Renal cortex interstitium (tissue), 11 donors: ENCODE data around the gene FOXRED2. TPM values are rescaled to one million over a fixed set of nuclear protein-coding genes. Genes with fewer than 3 reads are reported as not detected.
"Not testable (repeated sequence)": the region's sequence is repeated elsewhere in the genome, so short reads cannot be mapped to it uniquely, and the experiment has no call there.

Experiments
- DNase-seq, 11 donors: peaks; one replicate each; pipeline ENCODE4 v3.0.0-alpha.2; 2013; ENCODE audit warnings: low read depth in 9 of 11, low spot score in 4 of 11; ENCODE audit errors: extremely low read depth in 1 of 11
- polyA plus RNA-seq, 3 donors: library from polyadenylated mRNA; unstranded; fragments of 120-200 nt; gene quantifications; one replicate each; pipeline ENCODE4 v1.2.1, GENCODE V29; 2013; ENCODE audit not compliant: insufficient read length in 3 of 3

FOXRED2 gene
- polyA plus RNA-seq, 3 donors = 23.4 to 29.7 (median 26.2) TPM

GRCh38 chr22:36528795-36529751, 22.2 kb upstream of the FOXRED2 start, which contains the start of gene EIF3D:
Gene EIF3D, minus strand, starts transcription at chr22:36529166. Its CDS starts 3,045 bp downstream, at chr22:36526121.
- peak; percentile 96 to 99 (median 98) for DNase-seq

DNA sequence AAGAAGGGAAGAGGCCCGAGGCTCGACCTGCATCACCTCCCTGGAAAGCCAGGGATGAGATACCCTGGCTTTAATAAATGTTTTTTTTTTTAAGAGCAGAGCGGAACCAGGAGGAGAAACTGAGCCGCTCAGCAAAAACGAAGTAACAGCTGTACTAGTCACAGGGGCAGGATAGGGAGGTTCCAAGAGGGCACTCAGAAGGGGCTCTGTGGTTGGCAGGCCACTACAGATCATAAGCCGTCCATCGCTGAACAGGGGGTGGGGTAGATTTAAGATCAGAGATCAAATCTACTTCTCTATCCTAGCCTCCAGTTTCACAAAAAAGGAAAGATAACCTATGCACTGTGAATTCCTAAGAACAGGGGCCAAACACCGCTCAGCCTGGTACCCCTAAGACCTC, 21.5 kb upstream of the FOXRED2 start:
- DNase-seq = no peak

- no peak for DNase-seq
Measured at GRCh38 chr22:36522662-36523061, 15.8 kb upstream of the FOXRED2 start.

DNA sequence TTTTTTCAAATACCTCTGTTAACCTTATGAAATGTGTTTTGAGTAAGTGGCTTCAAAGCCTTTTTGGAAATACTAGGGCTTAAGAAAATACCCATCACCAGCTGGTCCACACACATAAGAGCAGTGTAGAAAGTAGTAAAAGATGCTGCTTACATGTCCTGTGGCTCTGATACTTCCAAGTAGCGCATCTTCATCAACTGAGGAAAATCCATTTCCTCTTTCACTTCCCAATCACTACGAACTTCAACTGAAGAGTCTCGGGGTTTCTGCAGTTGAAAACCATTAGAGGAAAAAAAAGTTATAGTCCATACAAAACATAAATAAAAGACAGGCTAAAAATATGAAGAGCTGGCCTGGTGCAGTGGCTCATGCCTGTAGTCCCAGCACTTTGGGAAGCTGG, 13.6 kb upstream of the FOXRED2 start:
- DNase-seq = no peak

- not testable (repeated sequence) for DNase-seq
Measured at GRCh38 chr22:36519906-36520305, 13.1 kb upstream of the FOXRED2 start.

GRCh38 chr22:36514766-36515165, 7.9 kb upstream of the FOXRED2 start:
- DNase-seq = no peak

- no peak for DNase-seq
Measured at GRCh38 chr22:36512991-36513390, 6.2 kb upstream of the FOXRED2 start.

DNA sequence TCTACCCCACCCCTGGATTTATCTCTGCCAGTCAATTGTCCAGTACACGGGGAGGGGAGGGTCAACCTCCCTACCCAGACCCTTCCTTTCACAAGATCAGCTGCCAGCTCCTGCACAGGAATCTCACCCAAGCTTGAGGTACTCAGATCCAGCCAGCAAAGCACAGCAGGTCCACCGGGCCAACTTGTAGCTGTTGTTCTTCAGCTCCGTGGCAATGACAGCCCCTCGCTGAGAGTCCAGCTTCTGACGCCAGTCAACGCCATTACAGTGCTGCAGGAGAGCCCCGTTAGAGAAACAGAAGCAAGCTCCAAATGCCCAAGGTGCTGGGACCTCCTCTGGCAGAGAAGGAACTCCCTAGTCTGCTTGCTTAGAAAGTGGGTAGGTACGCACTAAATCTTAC, 5.5 kb upstream of the FOXRED2 start:
- no peak for DNase-seq

DNA sequence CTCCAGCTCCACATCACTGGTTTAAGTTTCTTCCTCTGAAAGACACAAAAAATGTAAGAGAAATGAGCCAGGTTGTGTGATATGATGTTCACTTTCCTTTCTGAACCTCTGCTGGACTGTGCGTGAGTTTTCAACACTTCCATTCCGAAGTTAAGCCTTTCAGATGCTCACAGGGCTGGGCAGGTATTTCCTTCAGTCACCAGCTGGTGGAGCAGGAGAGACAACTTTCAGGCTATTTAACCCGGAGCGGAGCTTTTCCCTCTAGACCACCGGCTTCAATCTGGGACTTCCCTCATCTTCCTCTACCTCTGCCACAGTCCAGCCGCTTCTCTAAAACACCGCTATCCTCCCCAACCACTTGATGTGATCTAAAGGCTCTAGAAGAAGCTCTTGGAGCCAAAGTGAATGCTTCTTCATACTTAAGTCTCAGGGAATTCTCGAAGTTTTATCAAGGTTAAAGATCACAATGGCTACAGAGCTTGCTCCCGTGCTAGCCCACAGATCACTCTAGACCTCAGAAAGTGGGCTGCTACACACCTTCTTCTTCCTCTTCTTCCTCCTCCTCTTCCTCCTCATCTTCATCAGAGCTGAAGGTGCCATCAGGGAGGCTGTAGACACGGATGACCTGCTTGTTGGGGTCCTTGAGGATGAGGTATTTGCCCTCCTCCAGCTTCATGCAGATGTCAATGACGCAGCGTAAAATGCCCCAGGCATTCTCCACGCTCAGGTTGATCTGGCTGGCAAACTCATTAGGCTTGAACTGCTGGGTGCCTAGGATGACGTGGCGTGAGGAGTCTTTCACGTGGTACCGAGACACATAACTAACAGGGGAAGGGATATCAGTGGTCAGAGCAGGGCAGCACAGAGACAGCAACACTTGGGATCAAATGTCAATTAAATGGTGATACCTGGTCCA, 4.4 kb upstream of the FOXRED2 start:
- DNase-seq = peak in 5 of 11 donors; percentile 23 to 47 (median 38)

GRCh38 chr22:36510384-36510783, 3.5 kb upstream of the FOXRED2 start:
- DNase-seq = no peak

DNA sequence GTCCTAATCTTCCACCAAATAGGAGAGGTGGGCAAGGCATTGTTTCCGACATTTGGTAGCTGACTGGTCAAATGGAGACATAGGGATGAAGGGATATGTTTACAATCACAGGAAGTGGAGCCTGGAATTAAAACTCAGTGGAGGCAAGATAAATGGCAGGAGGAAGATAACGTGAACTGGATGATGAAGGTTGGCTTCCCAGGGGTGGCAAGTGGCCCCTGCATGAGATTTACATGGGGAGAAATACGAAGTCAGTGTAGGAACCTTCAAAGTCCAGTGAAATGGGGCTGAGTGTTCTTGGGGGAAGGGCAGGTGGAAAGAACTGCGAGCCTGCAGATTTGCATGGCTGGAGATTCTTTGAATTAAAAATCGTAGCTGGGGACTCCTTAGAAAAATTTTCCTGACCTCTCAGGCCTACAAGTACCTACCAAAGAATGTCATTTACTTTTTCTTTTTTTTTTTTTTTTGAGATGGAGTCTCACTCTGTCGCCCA, 724 bp upstream of the FOXRED2 start:
- DNase-seq = no peak

- no peak for DNase-seq
Measured at GRCh38 chr22:36505998-36506635, 723 bp downstream of the FOXRED2 start.

DNA sequence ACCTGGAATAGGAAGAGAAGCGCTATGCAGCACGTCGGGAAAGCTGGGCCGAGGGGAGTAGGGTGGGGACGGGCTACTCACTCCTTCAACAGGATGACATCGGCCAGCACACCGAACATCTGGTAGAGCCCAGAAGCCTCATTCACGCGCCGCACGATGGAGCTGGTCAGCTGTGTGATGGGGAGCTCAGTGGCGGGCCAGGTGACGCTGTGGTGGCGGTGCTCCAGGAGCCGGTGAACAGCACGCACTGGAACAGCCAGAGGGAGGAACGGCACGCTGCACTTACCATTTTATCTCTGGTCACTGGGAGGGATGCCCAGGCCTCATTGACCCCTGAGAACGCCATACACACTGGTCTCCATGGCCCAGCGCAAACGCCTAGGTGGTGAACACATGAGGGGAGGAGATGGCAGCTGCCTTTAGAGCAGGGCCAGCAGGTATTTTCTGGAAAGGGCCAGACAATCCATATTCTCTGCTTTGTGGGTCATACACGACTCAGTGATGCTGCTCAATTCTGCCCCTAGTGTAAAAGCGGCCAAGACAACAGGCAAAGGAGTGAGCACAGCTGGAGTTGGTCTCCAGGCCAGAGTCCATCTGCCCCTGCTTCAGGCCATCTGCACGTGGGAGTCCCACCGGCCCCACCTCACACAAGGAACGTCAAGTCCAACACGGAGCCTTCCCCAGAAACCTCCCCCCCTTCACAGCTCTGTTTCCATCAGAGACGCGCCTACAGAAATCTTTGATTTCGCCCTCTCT, 8.8 kb downstream of the FOXRED2 start:
- DNase-seq = no peak

GRCh38 chr22:36493690-36494110, 13.1 kb downstream of the FOXRED2 start:
- no peak for DNase-seq

DNA sequence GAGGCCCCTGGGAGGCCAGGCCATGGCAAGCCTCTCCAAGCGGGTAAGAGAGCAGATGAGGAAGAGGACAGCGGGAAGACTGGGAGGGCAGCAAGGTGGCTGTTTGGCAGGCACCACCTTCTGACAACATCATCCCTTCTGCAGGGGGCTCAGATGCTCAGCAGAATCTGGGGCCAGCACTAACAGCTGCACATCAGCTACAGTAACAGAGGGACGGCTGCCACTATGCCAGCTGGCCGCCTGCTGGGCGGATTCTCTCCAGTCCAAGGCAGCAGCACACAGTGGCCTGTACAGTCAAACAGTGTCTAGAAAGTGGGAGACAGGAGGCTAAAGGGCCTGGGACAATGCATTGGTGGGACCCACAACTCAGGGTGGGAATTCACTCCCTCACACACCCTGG, 14.7 kb downstream of the FOXRED2 start:
- no peak for DNase-seq

GRCh38 chr22:36491155-36491554, 15.7 kb downstream of the FOXRED2 start:
- no peak for DNase-seq

DNA sequence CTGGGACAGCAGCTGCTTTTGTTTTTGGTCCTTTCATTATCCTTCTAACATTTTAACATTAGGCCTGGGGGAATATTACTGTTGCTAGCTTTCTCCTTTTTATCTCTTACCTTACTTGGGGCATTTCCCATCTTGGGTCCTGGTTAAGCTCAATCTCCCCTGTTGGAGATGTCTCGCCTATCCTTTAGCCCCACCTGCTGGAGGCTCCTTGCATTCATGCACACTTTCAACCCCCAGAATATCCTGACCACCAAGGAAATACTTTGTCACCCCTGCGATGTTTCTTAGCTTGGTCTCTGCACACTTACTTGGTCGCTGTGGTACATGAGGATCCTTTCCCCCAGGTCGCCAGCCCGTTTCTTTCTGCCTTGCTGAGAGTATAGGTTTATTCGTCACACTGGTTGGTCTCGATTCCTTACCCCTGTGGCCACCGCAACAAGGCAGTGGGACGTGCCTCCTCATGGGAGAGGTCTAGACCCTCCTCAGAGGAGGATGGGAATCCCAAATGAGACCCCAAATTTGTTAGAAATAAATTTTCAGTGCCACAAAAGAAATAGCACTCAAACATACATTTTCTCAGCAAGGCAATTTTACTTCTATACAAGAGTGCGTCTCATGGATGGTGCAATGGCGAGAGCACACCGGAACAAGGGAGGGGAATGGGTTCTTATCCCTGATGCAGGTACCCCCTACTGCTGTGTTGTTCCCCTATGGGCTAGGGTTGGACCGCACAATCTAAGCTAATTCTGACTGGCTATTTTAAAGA, 20.0 kb downstream of the FOXRED2 start:
- DNase-seq = no peak
